Mucosa of gallbladder (tissue), 1 donor: Measurements from ENCODE around the gene DGKG. TPM values are rescaled to one million over a fixed set of nuclear protein-coding genes. Genes with fewer than 3 reads are reported as not detected.

Experiments used
- DNase-seq: peaks from one replicate; pipeline ENCODE4 v3.0.0-alpha.2; 2020; ENCODE audit warnings: low spot score
- total RNA-seq: library from RNA; stranded (reverse); gene quantifications from one replicate; pipeline ENCODE4 v1.2.1, GENCODE V29; 2021
- donor health status: DM: no; HTN: no; CAD: no.

Gene DGKG
- total RNA-seq, 1 donor from 2014 or later = 7.3 TPM

- peak; percentile 99 for DNase-seq
Observed at GRCh38 chr3:186108941-186109865, 252.8 kb downstream of the DGKG start, which contains the start of gene ETV5. ETV5 (minus strand) TSS chr3:186109089; CDS start chr3:186105868, 3,221 bp downstream.

- no peak for DNase-seq
Observed at GRCh38 chr3:186108106-186108940, 253.7 kb downstream of the DGKG start.

- peak; percentile 54 for DNase-seq
Observed at GRCh38 chr3:186107215-186108105, 254.6 kb downstream of the DGKG start.

GRCh38 chr3:186105543-186105942, 256.5 kb downstream of the DGKG start:
- no peak for DNase-seq

- no peak for DNase-seq
Observed at GRCh38 chr3:186102687-186103086, 259.3 kb downstream of the DGKG start.

GRCh38 chr3:186100398-186100797, 261.6 kb downstream of the DGKG start:
- DNase-seq = no peak

- DNase-seq = peak; percentile 25
Observed at GRCh38 chr3:186099178-186099577, 262.9 kb downstream of the DGKG start.

- no peak for DNase-seq
Observed at GRCh38 chr3:186098740-186099139, 263.3 kb downstream of the DGKG start.

- peak; percentile 88 for DNase-seq
Observed at GRCh38 chr3:186097663-186098451, 264.2 kb downstream of the DGKG start.

- no peak for DNase-seq
Observed at GRCh38 chr3:186097317-186097662, 264.7 kb downstream of the DGKG start.

Other genes with a start within 250 kb of the DGKG start
- 2.7 TPM for gene CRYGS, start 182.1 kb upstream of the DGKG start, total RNA-seq
- 11.0 TPM for gene TBCCD1, start 205.1 kb upstream of the DGKG start, total RNA-seq
- 48.1 TPM for gene DNAJB11, start 208.5 kb upstream of the DGKG start, total RNA-seq